Midbrain (tissue), 1 donor: ENCODE results near the gene CREB5.
"Not testable (repeated sequence)": the region's sequence is repeated elsewhere in the genome, so short reads cannot be mapped to it uniquely, and the experiment has no call there.

ENCODE experiments used
- DNase-seq: peaks from one replicate; lab custom pipeline; 2025; lab: John Stamatoyannopoulos, UW

CREB5 gene

GRCh38 chr7:28411876-28412662, at the start of gene CREB5:
Gene CREB5 (plus strand): TSS chr7:28412518. CDS start chr7:28412915, 397 bp downstream.
- peak; percentile 65 for DNase-seq

GRCh38 chr7:28362812-28363211, 49.5 kb upstream of the CREB5 start:
- DNase-seq, result no peak

DNA sequence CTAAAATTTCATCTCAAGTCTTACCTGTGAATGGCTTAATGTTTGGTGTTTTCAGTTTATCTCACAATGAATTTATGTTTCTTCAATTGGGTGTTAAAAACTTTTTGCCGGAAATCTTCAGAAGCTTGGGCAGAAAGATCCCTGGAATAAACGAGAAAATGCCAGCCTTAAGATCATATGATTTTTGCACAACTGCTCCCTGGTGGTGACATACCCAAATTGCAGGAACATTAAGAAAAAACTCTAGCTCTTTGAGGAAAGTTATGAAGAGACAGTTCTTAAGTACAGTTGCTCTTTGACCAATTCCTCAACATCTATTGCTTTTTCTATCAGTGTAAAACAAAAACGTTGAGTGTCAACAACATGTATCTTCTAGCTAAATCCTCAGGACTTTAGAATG, 48.2 kb upstream of the CREB5 start:
- no peak for DNase-seq

DNA sequence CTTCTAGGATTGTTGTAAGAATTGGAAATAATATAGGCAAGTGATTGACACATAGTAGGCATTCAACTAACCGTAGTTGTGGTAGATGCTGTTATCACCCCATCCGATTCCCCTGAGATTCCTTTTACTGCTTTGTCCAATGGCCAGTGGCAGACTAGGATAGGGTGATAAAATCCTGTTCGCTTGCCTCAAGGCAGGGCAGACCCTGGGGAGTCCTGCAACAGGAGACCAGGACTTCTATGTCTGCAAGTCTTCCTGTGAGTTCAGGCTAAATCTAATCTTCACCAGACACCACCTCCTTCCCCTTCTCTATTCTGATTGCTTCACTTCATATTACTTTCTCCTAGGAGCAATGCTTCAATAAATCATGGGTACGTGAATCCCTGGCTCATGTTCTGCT, 42.8 kb upstream of the CREB5 start:
- no peak for DNase-seq

DNA sequence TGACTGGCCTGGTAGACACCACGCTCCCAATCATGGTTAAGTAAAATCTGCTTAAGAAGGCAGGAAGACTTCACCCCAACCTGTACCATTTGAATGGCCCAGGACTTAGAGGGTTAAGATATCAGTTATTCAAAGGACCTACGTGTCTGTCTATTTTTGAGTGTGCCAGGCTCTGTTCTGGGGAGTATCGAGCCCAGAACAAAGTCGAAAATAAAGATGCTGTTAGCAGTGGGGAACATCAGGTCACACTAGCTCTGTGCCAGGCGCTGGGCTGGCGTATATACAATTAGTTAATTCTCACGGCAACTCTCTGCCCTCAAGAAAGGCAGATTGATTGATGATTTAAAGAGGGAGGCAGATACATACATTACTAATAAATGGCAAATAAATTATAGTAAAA, 40.5 kb upstream of the CREB5 start:
- no peak for DNase-seq

DNA sequence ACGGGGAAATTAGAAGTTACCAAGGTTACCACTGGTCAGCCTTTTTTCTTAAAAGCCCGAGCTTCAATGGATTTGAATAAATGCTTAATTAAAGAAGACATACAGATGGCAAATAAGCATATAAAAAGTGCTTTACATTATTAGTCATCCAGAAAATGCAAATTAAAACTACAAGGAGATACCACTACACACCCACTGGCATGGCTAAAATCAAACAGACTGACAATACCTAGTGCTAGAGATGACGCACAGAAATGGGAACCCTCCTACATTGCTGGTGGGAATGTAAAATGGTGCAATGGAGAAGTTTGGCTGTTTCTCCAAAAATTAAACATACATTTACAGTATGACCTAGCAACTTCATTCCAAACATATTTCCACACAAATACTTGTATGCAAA, 38.3 kb upstream of the CREB5 start:
- no peak for DNase-seq

DNA sequence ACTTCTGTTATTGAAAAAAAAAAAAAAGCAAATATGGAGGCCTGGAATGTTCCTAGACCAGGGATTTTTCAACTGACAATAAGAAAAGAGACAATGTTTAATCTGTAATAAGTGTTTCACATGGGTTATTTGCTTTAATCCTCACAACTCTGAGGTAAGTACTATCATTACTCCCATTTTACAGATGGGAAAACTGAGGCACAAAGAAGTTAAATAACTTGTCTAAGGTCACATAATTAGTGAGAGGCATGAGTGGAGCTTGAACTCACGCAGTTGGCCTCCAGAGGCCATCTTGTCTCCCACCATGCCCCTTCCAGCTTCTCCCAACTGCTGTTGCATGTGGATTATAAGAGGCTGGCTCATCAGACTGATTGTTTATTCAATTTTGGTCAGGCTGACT, 36.6 kb upstream of the CREB5 start:
- DNase-seq, result no peak

GRCh38 chr7:28376634-28377033, 35.7 kb upstream of the CREB5 start:
- DNase-seq, result no peak

DNA sequence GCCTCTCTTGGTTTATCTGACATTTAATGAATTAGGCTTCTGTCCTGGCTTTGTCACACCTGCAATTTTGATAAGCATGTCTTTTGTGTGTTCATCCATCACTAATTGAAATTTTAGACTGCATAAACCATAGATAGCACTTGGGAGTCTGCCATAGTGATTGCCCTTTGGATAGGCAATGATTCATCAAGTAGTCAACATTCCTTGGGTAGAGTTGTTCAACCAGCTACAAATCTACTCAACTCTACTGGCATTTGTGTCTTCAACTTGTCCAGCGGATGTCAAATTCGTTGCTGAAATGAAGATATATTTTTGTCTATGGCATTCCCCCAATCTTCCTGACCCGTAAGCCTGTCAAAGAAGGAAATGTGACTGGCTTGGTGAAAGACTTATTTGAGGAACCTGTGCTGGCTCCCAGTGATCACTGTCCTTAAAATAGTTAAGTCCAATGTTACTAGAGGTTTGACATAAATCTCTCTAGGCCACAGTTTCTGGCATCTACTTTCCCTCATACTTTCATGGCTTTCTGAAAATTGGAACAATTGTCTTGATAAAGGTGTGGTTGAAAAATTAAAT, 33.7 kb upstream of the CREB5 start:
- no peak for DNase-seq

DNA sequence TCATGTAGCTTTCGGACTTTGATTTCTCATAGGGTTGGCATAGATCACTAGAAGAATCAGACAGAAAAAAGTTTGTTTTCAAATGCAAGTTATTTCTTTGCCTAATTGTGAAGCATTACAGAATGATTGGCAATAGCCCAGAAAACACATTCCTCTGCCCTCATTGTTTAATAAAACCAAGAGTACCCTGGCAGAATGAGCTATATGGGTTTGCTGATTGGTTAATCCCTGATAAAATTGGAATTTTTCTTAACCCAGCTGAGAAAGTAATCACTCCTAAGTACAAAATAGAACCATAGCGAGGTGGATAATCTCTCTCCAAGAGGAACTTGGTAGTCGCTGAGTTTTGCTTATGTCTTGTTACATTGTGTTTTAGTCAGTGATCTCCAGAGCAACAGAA, 30.9 kb upstream of the CREB5 start:
- no peak for DNase-seq

GRCh38 chr7:28382144-28382543, 30.2 kb upstream of the CREB5 start:
- DNase-seq, result no peak

DNA sequence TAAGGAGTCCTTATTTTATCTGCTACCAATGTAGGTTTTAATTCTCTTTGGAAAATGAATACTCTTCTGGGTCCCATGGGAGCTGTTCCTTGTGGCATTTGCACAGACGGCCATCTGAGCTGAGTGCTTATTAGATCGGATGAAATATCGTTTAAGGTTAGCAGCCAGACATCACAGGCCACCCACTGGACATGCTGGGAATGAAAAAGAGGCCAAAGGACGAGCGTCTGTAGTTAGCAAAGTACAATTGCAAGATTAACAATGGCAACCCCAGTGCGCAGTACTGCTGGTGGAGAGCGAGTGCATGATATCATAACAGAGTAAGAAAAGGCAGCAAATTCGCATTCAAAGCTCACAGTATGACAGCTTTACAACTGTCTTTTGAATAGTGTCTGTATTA, 28.3 kb upstream of the CREB5 start:
- DNase-seq, result no peak

- peak; percentile 82 for DNase-seq
Observed at GRCh38 chr7:28389504-28390395, 22.6 kb upstream of the CREB5 start.

GRCh38 chr7:28390426-28390825, 21.9 kb upstream of the CREB5 start:
- DNase-seq, result no peak

GRCh38 chr7:28392289-28392688, 20.0 kb upstream of the CREB5 start:
- no peak for DNase-seq

- no peak for DNase-seq
Observed at GRCh38 chr7:28395404-28395803, 16.9 kb upstream of the CREB5 start.

- DNase-seq, result no peak
Observed at GRCh38 chr7:28395831-28396230, 16.5 kb upstream of the CREB5 start.

- no peak for DNase-seq
Observed at GRCh38 chr7:28397141-28397540, 15.2 kb upstream of the CREB5 start.

- DNase-seq, result no peak
Observed at GRCh38 chr7:28400838-28401360, 11.4 kb upstream of the CREB5 start.

- not testable (repeated sequence) for DNase-seq
Observed at GRCh38 chr7:28401567-28401966, 10.8 kb upstream of the CREB5 start.

- DNase-seq, result no peak
Observed at GRCh38 chr7:28405662-28406061, 6.7 kb upstream of the CREB5 start.

DNA sequence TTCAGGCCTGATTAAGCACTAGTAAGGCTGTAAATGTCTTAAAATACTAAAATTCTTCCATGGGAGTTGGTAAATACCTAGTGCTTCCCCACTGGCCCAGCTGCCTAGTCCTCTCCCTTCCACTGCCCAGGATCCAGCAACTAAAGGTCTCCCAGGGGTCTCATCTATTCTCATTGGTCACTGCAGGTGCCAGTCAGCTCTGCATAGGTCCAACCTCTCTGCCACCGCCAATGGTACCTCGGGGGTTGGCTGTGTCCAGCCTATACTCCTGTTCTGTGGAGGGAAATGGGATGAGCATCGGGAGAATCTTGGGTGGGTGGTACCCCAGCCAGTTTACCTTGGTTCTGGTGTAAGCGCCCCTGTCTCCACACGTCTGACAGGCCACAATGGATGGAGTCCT, 6.1 kb upstream of the CREB5 start:
- DNase-seq, result no peak

GRCh38 chr7:28407651-28408050, 4.7 kb upstream of the CREB5 start:
- DNase-seq, result peak; percentile 51
